DMS53 (cell line): ENCODE results near the gene TOMM20.

Experiments
- DNase-seq: peaks from one replicate; lab custom pipeline; 2025; lab: John Stamatoyannopoulos, UW

The TOMM20 gene

DNA sequence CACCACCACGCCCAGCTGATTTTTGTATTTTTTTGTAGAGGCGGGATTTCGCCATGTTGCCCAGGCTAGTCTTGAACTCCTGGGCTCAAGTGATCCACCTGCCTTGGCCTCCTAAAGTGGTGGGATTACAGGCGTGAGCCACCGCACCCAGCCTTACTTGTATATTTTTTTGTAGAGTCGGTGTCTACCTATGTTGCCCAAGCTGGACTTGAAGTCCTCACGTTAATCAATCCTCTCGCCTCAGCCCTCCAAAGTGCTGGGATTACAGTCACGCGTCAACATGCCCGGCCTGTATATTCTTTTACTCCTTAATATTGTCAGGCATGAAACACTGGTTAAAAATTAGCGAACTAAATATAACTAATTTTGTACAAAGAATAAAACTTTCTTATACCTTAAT is 5.5 kb upstream of the TOMM20 start:
- no peak for DNase-seq

DNA sequence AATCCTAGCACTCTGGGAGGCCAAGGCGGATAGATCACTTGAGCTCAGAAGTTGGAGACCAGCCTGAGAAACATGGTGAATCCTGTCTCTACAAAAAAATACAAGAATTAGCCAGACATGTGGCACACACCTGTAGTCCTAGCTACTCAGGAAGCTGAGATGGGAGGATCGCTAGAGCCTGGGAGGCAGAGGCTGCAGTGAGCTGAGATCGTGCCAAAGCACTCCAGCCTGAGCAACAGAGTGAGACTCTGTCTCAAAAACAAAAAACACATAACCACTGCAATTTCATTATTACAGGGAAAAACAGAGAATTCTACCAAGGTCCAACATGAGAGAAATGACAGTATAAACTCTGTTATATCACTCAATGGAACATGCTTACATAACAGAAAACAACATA is 4.4 kb upstream of the TOMM20 start:
- DNase-seq = no peak

DNA sequence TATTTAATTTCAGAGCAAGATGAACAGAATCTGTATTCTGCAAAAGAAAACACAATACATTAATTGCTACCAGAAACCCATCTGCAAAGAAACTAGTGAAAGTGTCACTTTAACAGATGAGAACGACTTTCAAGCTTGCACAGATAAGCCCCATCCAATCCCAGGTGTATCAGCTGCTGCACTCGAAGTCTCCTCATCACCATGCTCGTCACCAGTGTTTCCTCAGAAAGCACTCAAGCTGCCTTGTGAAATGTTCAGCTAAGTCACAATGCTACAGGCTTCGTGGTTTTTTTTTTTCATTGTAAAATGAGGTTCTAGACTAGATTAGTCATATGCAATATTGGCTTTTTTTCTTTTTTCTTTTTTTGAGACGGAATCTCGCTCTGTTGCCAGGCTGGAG is 3.3 kb upstream of the TOMM20 start:
- no peak for DNase-seq

DNA sequence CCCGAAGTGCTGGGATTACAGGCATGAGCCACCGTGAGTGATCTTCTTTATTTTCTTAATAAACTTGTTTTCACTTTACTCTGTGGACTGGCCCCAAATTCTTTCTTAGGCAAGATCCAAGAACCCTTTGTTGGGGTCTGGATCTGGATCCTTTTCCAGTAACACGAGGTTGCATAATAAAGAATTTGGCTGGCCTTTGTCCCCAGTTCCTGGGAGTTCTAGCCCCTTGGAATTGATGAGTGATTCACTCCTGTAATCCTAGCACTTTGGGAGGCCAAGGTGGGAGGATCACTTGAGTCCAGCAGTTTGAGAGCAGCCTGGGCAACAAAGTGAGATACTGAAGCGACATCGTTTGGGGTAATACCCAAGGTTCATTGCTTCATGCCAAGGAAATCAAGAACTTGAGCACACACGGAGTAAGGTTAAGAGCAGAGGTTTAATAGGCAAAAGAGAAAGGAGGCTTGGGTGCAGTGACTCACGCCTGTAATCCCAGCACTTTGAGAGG is 2.2 kb upstream of the TOMM20 start:
- DNase-seq = no peak

DNA sequence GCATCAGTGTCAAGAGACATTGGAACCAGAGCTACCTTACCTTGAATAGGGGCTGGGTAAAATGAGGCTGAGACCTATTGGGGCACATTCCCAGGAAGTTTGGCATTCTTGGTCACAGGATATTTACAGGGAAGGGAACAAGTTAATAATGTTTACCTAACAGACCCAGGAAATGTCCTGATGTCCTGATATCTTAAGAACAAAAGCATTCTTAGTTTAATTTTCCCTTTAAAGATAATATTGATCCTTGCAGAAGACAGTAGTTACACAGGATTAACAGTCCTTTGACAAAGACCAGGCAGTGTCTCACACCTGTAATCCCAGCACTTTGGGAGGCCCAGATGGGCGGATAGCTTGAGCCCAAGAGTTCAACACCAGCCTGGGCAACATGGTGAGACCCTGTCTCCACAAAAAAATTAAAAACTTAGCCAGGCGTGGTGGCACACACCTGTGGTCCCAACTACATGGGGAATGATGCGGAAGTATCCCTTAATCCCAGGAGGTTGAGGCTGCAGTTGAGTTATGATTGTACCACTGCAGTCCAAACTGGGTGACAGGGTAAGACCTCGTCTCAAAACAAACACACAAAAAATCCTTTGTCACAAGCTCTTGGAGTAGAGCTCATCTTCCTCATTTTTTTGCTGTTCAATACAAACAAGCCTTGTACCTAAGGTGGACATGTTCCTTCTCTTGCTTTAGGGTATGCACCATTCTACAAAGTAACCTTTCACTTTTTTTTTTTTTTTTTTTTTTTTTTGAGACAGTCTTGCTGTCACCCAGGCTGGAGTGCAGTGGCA is 1.3 kb upstream of the TOMM20 start:
- no peak for DNase-seq

DNA sequence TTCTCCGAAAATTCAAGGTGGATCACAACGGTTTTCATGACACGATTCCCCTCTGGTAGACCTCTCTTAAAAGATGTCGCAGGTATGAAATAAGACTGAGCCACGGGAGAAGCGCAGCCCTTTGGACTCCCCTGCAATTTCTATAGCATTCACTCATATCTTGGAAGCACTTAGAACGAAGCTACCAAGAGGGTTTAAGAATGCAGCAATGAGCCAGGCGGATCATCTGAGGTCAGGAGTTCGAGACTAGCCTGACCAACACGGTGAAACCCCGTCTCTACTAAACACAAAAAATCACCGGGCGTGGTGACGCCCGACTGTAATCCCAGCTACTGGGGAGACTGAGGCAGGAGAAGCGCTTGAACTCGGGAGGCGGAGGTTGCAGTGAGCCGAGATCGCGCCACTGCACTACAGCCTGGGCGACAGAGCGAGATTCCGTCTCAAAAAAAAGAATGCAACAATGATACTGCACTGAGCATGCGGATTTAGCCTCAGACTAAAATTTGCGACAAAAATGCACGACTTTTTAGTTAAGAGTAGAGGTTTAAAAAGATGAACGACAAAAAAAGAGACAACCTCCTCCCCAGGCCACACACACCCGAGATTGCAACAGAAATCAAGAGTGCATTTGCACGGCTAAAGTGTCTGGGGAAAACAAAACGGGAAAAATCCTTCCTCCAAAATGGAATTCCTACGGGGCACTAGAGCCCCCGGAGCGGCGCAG is 743 bp downstream of the TOMM20 start:
- peak; percentile 39 for DNase-seq

DNA sequence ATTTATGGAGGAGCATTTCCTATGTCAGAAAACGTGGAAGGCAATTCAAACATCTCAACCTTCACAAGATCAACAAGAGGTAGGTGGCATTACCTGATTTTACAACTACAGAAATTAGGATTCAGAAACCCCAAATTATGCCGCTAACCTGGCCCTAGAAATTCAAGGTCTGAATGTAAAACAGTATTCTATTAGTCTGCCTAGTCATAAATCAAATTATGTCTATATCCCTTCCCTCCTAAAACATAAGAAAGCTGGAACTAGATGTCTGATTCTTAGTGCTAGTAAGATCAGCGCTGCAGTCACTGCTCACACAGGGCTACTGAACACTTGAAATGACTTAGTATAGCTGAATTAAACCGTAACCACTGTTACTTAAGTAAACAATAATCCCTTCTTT is 1.4 kb downstream of the TOMM20 start:
- peak; percentile 39 for DNase-seq

DNA sequence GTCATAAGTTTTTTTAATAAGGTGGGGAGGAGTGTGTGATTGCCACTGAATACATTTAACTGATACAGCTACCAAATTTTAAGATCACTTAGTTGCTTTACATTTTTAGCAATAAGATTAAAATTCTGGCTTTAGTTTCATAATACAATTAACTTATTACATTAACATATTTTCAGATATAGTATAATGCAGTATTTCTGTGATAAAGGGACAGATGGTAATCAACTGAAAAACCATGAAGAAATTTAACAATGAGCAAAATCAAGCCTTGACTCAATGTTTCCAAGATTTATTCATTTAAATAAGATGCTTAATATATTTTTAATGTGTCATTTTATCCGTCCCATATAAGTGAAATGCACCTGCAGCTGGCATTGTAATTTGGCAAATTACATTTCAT is 4.0 kb downstream of the TOMM20 start:
- DNase-seq = no peak

DNA sequence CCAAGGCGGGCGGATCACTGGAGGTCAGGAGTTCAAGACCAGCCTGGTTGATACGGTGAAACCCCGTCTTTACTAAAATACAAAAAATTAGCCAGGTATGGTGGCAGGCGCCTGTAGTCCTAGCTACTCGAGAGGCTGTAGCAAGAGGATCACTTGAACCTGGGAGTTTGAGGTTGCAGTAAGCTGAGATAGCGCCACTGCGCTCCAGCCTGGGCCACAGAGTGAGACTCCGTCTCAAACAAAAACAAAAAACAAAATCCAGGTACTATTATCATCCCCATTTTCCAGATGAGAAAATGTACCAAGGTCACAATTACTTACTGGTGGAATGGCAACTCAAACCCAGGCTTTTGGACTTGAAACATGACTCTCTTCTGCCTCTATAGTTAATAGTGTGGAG is 4.5 kb downstream of the TOMM20 start:
- DNase-seq = no peak

DNA sequence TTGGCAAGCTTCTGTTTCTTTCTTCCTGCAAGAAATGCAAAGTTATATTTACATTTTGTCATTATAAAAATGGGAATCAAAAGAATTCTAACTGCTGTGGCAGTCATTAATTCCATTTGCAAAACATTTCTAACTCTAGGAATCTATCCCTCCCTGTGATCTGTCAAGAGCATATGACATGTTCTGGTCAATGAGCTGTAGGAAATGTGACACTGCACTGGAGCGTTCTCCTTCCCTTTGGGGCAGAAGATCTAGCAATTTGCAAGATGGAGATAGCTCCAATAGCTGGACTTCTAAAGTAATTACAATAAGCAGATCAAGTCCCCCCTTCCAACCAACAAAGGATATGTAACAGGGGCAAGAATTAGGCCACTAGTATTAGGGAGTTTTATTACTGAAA is 6.3 kb downstream of the TOMM20 start:
- DNase-seq = peak; percentile 12

DNA sequence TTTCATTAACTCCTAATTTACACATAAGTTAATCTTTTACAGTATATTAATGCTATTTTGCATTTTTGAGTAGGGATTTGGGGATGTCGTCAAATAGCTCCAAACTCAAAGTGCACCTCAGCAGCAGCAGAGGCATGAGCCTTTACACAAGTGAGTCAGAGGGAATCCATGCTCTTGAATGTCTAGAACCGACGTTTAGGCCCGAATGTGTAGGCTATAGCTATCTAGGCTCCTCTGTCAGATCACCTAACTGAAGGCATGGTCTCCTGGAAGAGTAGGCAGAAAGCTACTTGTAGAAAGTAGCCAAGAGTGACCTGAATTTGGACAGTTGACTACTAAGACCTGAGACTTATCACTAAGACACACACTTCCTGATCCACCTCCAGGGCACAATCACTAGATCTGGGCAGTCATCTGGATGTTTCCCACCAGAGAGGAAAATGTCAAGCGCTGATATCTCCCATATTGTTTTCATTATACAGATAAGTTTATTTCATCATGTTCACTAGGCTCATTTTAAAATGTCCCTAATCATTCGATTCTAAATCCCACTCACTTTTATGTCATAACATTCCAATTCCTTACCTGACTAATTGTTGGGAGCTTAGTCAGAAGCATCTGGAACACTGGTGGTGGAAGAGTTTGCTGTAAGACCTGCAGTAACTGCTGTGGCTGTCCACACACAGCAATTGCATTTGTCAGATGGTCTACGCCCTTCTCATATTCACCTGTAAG is 15.3 kb downstream of the TOMM20 start:
- DNase-seq = no peak

DNA sequence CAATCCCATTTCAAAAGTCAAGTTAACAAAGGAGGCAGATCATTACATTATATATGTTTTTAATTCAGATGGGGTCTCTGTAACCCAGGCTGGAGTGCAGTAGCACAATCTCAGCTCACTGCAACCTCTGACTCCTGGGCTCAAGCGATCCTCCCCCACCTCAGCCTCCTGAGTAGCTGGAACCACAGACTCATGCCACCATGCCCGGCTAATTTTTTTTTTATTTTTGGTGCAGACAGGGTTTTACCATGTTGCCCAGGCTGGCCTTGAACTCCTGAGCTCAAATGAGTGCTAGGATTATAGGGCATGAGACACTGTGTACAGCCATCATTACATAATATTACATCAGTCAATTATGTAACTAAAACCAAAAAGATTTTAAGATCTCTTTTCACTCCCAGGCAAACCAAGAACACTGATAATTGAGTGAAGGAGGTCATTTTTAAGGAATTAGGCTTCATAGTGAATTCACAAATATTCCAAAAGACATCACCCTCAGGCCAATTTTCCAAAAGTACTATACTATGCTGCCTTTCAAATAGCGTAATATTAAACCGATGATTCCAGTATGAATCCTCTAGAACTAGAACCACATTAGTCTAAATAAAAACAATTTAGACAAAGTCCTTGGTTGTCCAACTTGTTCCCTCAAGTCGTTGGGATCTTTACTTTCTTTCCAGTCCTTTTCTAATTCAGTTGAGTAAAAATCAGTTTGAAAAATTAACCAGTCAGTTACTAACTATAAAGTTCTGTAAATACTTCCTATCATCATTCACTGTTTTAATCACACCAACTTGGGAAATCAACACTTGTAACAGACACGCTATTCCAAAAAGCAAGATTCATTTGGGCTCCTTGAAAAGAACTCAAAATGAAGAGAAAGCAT is 16.1 kb downstream of the TOMM20 start:
- no peak for DNase-seq

DNA sequence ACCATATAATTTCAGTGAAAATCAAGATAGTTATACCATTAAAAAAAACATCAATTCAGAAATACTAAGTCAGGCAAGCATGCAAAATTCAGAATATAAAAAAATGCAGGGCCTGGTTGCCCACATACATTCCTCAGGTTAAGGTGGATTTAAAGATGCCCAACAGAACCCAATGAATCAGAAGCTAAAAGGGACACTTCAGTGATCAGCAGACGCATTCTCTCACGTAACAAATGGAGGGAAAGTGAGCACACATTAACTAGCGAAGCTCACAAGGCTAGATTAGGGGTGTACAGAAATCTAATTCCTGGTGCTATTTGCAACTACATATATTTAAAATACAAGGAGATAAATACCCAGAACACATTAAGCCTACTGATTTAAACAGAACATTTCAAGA is 17.5 kb downstream of the TOMM20 start:
- DNase-seq = no peak

DNA sequence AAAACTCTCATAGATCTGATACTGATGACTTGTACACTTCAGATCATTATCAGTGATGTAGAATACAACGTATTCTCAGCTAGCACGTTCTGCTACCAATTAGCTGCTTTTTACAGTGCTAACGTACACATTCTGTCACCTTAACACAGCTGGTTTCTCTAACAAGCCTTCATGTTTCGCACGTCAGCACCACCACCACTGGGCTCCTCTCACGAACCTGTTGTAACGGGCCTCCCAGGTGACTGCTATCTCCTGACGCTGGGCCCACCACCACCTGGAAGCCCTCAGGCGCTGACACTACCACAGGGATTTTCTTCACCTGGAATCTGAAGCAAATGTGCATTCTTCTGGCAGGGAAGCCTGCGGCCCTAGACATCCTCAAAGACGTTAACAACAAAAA is 19.8 kb downstream of the TOMM20 start:
- DNase-seq = no peak

DNA sequence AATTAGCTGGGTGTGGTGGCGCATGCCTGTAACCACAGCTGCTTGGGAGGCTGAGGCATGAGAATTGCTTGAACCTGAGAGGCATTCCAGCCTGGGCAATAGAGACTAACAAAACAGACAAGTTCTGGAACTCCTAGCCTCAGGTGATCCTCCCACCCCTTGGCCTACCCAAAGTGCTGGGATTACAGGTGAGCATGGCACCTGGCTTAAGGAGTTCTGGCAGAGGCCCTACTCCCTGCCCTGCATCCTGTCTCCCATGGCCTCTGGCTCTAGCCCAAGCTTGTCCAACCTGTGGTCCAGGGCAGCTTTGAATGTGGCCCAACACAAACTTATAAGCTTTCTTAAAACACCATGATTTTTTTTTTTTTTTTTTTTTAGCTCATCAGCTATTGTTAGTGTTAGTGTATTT is 20.4 kb downstream of the TOMM20 start:
- DNase-seq = peak; percentile 23

DNA sequence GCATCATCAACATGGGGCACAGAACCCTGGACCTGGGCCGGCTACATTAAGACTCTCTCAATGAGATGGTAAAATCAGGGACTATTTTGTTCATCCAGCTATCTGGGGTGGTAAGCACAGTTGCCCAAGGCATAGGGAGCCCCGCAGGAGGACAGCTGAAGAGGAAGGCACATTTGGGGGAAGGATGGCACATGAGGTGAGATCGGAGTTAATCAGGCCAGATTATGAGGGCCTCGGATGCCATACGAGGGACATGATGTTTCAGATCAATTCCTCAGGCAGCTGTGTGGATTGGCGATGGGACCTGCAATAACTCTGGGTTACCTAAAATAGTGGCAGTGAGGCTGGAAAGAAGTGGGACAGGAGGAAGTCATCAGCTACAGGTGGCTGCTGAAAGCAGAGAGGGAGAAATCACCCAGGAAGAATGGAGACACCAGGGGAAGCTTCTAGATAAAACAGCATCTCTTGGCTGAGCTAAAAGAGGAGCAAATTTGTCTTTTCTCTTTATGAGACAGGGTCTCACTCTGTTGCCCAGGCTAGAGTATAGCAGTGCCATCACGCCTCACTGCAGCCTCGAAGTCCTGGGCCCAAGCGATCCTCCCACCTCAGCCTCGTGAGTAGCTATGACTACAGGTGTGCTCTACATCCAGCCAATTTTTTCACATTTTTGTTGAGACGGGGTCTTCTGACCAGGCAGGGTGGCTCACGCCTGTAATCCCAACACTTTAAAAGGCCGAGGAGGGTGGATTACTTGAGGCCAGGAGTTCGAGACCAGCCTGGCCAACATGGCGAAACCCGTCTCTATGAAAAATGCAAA is 21.1 kb downstream of the TOMM20 start:
- no peak for DNase-seq

DNA sequence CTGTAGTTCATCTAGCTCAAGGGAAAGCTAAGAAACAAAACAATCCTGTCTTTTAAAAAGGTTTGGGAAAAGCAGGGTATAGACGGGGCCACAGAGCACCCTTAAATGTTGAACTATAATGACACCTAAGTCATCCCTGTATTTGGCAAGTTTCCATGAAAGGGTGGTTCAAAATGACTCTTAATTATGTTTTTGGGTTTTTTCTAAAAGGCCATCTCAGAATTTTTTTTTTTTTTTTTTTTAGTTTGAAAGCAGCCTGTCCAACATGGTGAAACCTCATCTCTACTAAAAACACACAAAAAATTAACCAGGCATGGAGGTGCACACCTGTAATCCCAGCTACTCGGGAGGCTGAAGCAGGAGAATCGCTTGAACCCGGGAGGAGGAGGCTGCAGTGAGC is 22.2 kb downstream of the TOMM20 start:
- DNase-seq = no peak

DNA sequence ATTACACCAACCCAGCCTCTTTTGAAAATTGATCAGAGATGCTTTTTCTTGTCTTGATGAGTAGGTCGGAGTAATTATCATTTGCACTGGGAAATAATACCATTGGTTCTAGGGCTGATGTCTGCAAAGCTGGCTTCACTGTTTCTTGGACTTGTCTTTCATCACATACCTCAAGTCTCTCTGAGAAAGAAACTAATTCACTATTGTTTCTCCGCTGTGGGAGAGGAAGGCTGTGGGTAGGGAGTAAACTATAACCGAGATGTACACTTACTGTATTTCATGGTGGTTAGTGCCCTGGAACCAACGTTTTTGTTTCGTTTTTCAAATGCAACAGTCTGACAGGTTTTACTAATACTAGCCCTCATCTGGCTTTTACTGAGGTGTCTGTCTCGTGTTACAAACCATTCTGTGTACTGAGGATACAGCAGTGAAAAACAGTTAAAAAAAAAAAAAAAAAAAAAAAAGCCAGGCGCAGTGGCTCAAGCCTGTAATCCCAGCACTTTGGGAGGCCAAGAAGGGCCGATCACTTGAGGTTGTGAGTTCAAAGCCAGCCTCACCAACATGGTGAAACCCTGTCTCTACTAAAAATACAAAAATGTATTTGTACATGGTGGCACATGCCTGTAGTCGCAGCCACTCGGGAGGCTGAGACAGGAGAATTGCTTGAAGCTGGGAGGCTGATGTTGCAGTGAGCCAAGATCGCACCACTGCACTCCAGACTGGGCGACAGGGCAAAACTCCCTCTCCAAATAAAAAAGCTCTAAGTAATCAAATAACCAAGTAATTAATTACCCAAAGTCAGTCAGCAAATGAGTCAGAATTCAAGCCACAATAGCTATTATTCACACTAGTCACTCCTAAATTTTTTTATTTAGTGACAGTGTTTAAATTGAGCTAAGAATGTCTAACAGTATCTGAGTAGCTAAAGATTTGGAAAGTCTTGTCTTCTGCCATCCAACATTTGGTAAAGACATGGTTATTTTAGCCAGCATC is 23.3 kb downstream of the TOMM20 start:
- peak; percentile 79 for DNase-seq

DNA sequence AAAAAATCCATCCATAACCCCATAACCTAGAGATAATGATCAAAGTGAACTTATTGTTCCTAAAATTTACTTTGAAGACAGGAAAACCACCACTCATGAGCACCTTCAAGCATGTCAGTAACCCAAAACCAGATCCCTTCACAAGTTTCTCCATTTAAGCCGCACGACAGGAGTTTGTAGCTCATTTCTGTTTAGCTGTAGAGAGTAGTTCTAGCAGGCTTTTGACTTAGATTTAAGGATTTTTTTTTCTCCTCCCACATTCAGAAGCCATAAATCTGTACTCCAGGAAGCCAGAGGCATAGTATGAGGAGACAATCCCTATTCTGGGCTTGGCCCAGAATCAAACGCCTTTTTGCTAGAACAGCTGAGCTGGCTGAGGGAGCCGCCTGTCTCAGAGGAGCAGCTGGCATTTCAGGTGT is 25.6 kb downstream of the TOMM20 start:
- DNase-seq = peak; percentile 20

DNA sequence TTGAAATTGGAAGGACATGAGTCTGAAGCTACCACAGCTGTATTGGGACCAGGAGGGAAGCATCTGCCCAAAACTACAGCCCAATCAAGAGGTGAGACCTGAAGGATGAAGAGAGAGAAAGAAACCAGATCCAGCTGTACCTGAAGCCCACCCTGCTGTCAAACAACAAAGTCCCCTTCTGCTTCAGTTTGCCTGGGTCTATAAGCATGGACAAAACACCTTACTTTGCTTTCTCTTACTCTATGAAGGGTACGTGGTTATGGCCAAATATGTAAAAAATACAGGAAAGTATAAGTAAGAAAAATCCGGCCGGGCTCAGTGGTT is 26.4 kb downstream of the TOMM20 start:
- DNase-seq = no peak
